Measurements from ENCODE around the gene TYSND1. TPM values are rescaled to one million over a fixed set of nuclear protein-coding genes. Genes with fewer than 3 reads are reported as not detected.
"Not testable (repeated sequence)": the region's sequence is repeated elsewhere in the genome, so short reads cannot be mapped to it uniquely, and the experiment has no call there.

Gene TYSND1, protein sequence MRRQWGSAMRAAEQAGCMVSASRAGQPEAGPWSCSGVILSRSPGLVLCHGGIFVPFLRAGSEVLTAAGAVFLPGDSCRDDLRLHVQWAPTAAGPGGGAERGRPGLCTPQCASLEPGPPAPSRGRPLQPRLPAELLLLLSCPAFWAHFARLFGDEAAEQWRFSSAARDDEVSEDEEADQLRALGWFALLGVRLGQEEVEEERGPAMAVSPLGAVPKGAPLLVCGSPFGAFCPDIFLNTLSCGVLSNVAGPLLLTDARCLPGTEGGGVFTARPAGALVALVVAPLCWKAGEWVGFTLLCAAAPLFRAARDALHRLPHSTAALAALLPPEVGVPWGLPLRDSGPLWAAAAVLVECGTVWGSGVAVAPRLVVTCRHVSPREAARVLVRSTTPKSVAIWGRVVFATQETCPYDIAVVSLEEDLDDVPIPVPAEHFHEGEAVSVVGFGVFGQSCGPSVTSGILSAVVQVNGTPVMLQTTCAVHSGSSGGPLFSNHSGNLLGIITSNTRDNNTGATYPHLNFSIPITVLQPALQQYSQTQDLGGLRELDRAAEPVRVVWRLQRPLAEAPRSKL
- polyA plus RNA-seq (ENCODE audit: low read depth in 6 of 6) = 10 to 100 TPM; 19.8 to 33.5 (median 25.0) TPM

GRCh38 chr10:70146489-70147258 lies at the start of gene TYSND1:
Gene TYSND1 (minus strand): TSS chr10:70146700. CDS start chr10:70146586, 114 bp downstream.
- peak; percentile 90 for DNase-seq
- H3K4me3 Mint-ChIP-seq = peak within 1 kb of the TSS; percentile 81 to 99 (median 94)

DNA sequence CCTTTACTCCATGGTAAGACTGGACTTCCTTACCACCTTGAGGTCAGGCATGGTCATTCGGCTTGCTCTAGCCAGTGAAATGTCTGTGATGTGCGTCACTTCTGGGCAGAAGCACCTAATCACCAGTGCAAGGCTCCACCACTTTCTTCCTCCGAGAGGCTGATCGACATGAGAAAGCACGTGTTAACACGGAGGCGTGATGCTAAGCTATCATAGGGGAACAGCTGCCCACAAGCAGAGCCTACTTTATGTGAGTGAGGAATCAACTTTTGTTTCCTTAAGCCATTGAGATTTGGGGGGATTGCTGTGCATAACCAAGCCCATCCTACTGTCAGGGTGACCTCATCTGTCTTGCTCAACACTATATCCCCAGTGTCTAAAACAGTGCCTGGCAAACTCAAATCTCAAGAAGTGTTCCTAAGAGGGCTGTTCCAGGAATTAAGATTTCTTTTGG lies 46.9 kb upstream of the TYSND1 start:
- Mint-ChIP-seq H3K27me3 (no peaks in the 10 kb centered on the region), H3K27ac (no peak overlapping the region), H3K4me3 (no peak overlapping the region), H3K4me1 (no peaks in the 10 kb centered on the region), H3K9me3 (no peaks in the 10 kb centered on the region), H3K36me3 (no peaks in the 10 kb centered on the region)
- ATAC-seq (ENCODE audit: low read depth in 2 of 2) (no peak), DNase-seq (no peak)

More at GRCh38 chr10:70146489-70147258, at the start of gene TYSND1:
- no peaks in the 10 kb centered on the region for H3K9me3 Mint-ChIP-seq
- H3K36me3 Mint-ChIP-seq = no peaks in the 10 kb centered on the region
- H3K4me1 Mint-ChIP-seq = peaks cover 26 to 39% (median 27%) of the 10 kb centered on the region in 3 donors
- H3K27me3 Mint-ChIP-seq = no peaks in the 10 kb centered on the region
- peak within 1 kb of the TSS; percentile 74 to 98 (median 94) for H3K27ac Mint-ChIP-seq
- ATAC-seq (ENCODE audit: low read depth in 2 of 2) = peak; percentile 80

GRCh38 chr10:70192326-70192968 lies 45.9 kb upstream of the TYSND1 start:
- Mint-ChIP-seq H3K4me1 (no peaks in the 10 kb centered on the region), H3K9me3 (no peaks in the 10 kb centered on the region), H3K4me3 (no peak overlapping the region), H3K36me3 (no peaks in the 10 kb centered on the region), H3K27ac (no peak overlapping the region), H3K27me3 (no peaks in the 10 kb centered on the region)
- ATAC-seq (ENCODE audit: low read depth in 2 of 2) (no peak), DNase-seq (no peak)

DNA sequence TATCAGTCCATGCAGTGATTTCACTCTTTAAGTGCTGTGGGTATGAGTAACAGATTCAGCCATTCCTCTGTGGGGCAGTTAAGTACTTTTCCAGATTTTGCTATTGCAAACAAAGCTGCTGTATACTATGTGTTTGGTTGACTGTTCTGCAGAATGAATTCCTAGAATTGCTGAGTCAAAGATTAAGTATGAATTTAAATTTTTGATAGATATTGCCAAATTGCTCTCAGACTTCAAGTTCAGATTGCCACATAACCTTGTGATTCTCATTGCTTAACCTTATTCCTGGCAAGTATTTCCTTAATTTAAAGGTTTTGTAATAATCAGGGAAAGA lies 45.4 kb upstream of the TYSND1 start:
- ATAC-seq (ENCODE audit: low read depth in 2 of 2) = no peak
- Mint-ChIP-seq H3K9me3 (no peaks in the 10 kb centered on the region), H3K4me3 (no peak overlapping the region), H3K4me1 (no peaks in the 10 kb centered on the region), H3K27me3 (no peaks in the 10 kb centered on the region), H3K36me3 (no peaks in the 10 kb centered on the region), H3K27ac (no peak overlapping the region)
- no peak for DNase-seq

DNA sequence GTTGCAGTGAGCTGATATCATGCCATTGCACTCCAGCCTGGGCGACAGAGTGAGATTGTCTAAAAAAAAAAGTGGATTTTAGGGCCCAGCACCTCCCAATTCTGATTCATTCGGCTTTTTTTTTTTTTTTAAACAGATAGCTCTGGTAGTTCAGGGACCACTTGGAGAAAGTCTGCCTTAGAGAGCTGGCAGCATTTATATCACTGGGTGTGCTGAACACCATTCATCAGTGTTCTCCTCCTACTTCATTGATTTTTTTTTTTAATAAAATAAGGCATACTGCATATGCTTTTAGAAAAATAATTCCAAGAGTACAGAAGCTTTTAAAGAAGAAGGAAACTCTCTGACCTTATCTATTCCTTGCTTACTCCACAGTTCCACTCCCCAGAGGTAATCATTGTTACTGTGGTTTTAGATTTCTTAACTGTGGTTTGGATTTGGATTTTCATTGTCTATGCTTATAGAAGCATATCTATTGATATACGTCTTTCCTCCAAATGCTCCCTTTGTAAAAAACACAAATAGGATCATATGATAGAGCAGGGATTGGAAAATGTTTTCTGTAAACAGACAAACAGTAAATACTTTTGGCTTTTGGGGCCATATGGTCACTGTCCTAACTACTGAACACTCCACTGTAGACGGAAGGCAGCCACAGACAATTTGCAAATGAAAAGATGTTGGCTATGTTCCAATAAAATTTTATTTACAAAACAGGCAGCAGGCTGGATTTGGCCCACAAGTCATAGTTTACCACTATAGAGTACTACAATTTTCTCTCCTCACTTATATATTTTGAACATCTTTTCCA lies 44.9 kb upstream of the TYSND1 start:
- Mint-ChIP-seq H3K4me3 (no peak overlapping the region), H3K36me3 (no peaks in the 10 kb centered on the region), H3K27ac (no peak overlapping the region), H3K4me1 (no peaks in the 10 kb centered on the region), H3K9me3 (no peaks in the 10 kb centered on the region), H3K27me3 (peaks cover 0 to 1% (median 0%) of the 10 kb centered on the region in 3 donors)
- DNase-seq (no peak), ATAC-seq (ENCODE audit: low read depth in 2 of 2) (no peak)

DNA sequence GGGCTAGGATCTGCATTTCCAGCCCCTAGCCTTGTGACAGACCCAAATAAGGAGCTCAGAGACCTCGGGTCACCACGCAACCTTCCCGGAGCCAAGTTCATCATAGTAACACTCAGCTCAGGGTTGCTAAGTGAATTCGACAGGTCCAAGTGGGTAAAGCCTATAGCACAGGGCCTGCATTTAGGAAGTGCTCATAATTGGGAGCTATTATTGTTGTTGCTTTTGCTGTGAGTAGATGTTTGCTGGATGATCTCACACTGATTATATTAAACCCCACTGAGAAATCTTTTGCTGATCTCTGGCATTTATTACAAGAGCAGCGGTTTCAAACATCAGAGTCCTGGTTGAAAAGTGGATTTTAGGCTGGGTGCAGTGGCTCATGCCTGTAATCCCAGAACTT lies 44.1 kb upstream of the TYSND1 start:
- DNase-seq (no peak), ATAC-seq (ENCODE audit: low read depth in 2 of 2) (no peak)
- H3K27me3 Mint-ChIP-seq = peaks cover 0 to 9% (median 0%) of the 10 kb centered on the region in 3 donors
- H3K4me3 Mint-ChIP-seq = no peak overlapping the region
- H3K4me1 Mint-ChIP-seq = no peaks in the 10 kb centered on the region
- H3K27ac Mint-ChIP-seq = no peak overlapping the region
- H3K9me3 Mint-ChIP-seq = no peaks in the 10 kb centered on the region
- H3K36me3 Mint-ChIP-seq = no peaks in the 10 kb centered on the region

- no peak for ATAC-seq (ENCODE audit: low read depth in 2 of 2)
- H3K27me3 Mint-ChIP-seq = peaks cover 0 to 14% (median 0%) of the 10 kb centered on the region in 3 donors
- H3K4me3 Mint-ChIP-seq = no peak overlapping the region
- no peak for DNase-seq
- no peaks in the 10 kb centered on the region for H3K9me3 Mint-ChIP-seq
- H3K27ac Mint-ChIP-seq = no peak overlapping the region
- no peaks in the 10 kb centered on the region for H3K36me3 Mint-ChIP-seq
- no peaks in the 10 kb centered on the region for H3K4me1 Mint-ChIP-seq
Measured at GRCh38 chr10:70190102-70190501, 43.6 kb upstream of the TYSND1 start.

GRCh38 chr10:70188768-70189167 lies 42.3 kb upstream of the TYSND1 start:
- Mint-ChIP-seq H3K4me1 (no peaks in the 10 kb centered on the region), H3K36me3 (no peaks in the 10 kb centered on the region), H3K27me3 (peaks cover 7 to 19% (median 8%) of the 10 kb centered on the region in 3 donors), H3K4me3 (no peak overlapping the region), H3K9me3 (no peaks in the 10 kb centered on the region), H3K27ac (no peak overlapping the region)
- DNase-seq = no peak
- ATAC-seq (ENCODE audit: low read depth in 2 of 2) = no peak

GRCh38 chr10:70186571-70186970 lies 40.1 kb upstream of the TYSND1 start:
- ATAC-seq (ENCODE audit: low read depth in 2 of 2) (no peak), DNase-seq (no peak)
- Mint-ChIP-seq H3K27ac (no peak overlapping the region), H3K4me1 (peaks cover 0 to 4% (median 0%) of the 10 kb centered on the region in 3 donors), H3K4me3 (no peak overlapping the region), H3K27me3 (peaks cover 9 to 26% (median 17%) of the 10 kb centered on the region in 3 donors), H3K9me3 (no peaks in the 10 kb centered on the region), H3K36me3 (no peaks in the 10 kb centered on the region)

GRCh38 chr10:70186090-70186489 lies 39.6 kb upstream of the TYSND1 start:
- H3K4me1 Mint-ChIP-seq = peaks cover 0 to 4% (median 0%) of the 10 kb centered on the region in 3 donors
- ATAC-seq (ENCODE audit: low read depth in 2 of 2) (no peak), DNase-seq (no peak)
- no peaks in the 10 kb centered on the region for H3K36me3 Mint-ChIP-seq
- H3K27me3 Mint-ChIP-seq = peaks cover 9 to 30% (median 17%) of the 10 kb centered on the region in 3 donors
- H3K9me3 Mint-ChIP-seq = no peaks in the 10 kb centered on the region
- H3K4me3 Mint-ChIP-seq = peak overlapping the region in 1 of 8 donors; percentile 16
- H3K27ac Mint-ChIP-seq = peak overlapping the region in 1 of 6 donors; percentile 56

DNA sequence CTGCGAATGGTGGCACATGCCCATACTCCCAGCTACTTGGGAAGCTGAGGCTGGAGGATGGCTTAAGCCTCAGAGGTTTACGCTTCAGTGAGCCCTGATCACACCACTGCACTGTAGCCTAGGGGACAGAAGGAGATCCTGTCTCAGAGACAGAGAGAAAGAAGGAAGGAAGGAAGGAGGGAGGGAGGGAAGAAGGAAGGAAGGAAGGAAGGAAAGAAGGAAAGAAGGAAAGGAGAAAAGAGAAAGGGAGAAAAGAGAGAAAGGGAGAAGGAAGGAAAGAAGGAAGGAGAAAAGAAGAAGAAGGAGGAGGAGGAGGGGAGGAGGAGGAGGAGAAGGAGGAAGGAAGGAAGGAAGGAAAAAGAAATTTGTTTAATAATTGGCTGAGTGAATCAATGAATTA lies 36.8 kb upstream of the TYSND1 start:
- Mint-ChIP-seq H3K9me3 (peaks cover 0 to 10% (median 2%) of the 10 kb centered on the region in 7 donors), H3K36me3 (no peaks in the 10 kb centered on the region), H3K4me3 (no peak overlapping the region), H3K27me3 (peaks cover 25 to 47% (median 34%) of the 10 kb centered on the region in 3 donors), H3K4me1 (peaks cover 0 to 4% (median 0%) of the 10 kb centered on the region in 3 donors), H3K27ac (no peak overlapping the region)
- ATAC-seq (ENCODE audit: low read depth in 2 of 2) (no peak), DNase-seq (no peak)

DNA sequence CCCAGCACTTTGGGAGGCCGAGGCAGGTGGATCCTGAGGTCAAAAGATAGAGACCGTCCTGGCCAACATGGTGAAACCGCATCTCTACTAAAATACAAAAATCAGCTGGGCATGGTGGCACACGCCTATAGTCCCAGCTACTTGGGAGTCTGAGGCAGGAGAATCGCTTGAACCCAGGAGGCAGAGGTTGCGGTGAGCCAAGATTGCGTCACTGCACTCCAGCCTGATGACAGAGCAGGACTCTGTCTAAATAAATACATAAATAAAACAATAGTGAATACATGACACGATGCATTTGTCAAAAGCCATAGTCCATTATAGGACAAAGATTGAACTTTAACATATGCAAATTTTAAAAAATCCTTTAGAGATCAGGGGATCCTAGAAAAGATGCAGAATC lies 32.7 kb upstream of the TYSND1 start:
- not testable (repeated sequence) for ATAC-seq (ENCODE audit: low read depth in 2 of 2); DNase-seq; H3K4me1 Mint-ChIP-seq; H3K9me3 Mint-ChIP-seq; H3K4me3 Mint-ChIP-seq; H3K36me3 Mint-ChIP-seq; H3K27ac Mint-ChIP-seq
- peaks cover 24 to 32% (median 29%) of the 10 kb centered on the region in 3 donors for H3K27me3 Mint-ChIP-seq

All from naive B cell (primary cell).